HG03520 (cell line): ENCODE results near the gene BRD2.

Source experiments
- ATAC-seq: cut with Tn5 transposase; IDR thresholded peaks from one replicate; pipeline ENCODE4 v1.9.1; 2021; ENCODE audit warnings: mild to moderate bottlenecking, moderate library complexity; ENCODE audit not compliant: unreplicated experiment

BRD2 gene

GRCh38 chr6:33023536-33023935 is 55.1 kb downstream of the BRD2 start:
- no peak for ATAC-seq

- no peak for ATAC-seq
Observed at GRCh38 chr6:33024521-33024920, 56.1 kb downstream of the BRD2 start.

GRCh38 chr6:33028220-33028849 is 59.9 kb downstream of the BRD2 start:
- no peak for ATAC-seq

GRCh38 chr6:33029328-33030184 is 61.2 kb downstream of the BRD2 start:
- peak; percentile 55 for ATAC-seq

GRCh38 chr6:33030245-33030644 is 61.9 kb downstream of the BRD2 start:
- ATAC-seq: no peak
